ENCODE data around the gene HEATR3.

Gene HEATR3

GRCh38 chr16:50153596-50154419 lies 88.0 kb downstream of the HEATR3 start:
- peak in 1 of 2 experiments; percentile 21 for DNase-seq

- no peak for DNase-seq
Observed at GRCh38 chr16:50154420-50154950, 88.7 kb downstream of the HEATR3 start.

DNA sequence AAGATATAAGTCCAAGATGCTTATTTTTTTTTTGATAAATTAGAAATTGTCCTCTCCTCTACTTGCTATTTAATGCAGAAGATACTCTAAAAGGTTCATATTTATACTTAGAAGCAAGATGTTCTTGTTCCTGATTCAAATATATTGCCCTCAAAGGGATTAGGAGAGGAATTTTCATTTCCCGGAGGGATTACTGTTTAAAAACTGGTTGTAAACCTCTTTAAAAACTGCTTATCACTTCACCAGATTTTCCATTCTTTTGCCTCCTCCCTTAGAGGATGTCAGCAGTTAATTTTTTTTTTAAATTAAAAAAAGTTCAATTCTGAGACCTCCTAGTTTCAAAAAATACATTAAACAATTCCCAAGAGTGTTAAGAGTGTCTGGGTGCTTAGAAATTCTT lies 90.2 kb downstream of the HEATR3 start:
- no peak for DNase-seq

Measured in NCI-H2081 (cell line).